Activated CD4-positive, alpha-beta T cell treated with anti-CD3 and anti-CD28 coated beads for 36 hours (primary cell): ENCODE results near the gene SUSD3. TPM values are rescaled to one million over a fixed set of nuclear protein-coding genes. Genes with fewer than 3 reads are reported as not detected.
"Not testable (repeated sequence)": the region's sequence is repeated elsewhere in the genome, so short reads cannot be mapped to it uniquely, and the experiment has no call there.

Experiments
- ATAC-seq: fragments of 200-7000 bp; cut with Tn5 transposase; one replicate; pipeline ENCODE4 v1.10.0; 2021; ENCODE audit warnings: mild to moderate bottlenecking, moderate library complexity
- CTCF ChIA-PET: fragments of 350-600 bp; sonication (Branson Sonifier 250); formaldehyde crosslinking; loops from one replicate; lab custom pipeline; 2021; ENCODE audit warnings: antibody characterized with exemption; lab: Charles Lee
- POLR2A ChIA-PET: fragments of 350-600 bp; sonication (Branson Sonifier 250); formaldehyde crosslinking; loops from one replicate; lab custom pipeline; 2021; ENCODE audit warnings: antibody characterized with exemption, inconsistent platforms; lab: Charles Lee
- DNase-seq: peaks from one replicate; pipeline ENCODE4 v3.0.0-alpha.2; 2020
- H3K27ac Mint-ChIP-seq: one replicate; pipeline ENCODE4 v1.8.0; 2021; ENCODE audit warnings: mixed read lengths
- H3K27me3 Mint-ChIP-seq: one replicate; pipeline ENCODE4 v1.8.0; 2021; ENCODE audit warnings: mixed read lengths
- H3K36me3 Mint-ChIP-seq: one replicate; pipeline ENCODE4 v1.8.0; 2021; ENCODE audit warnings: low read depth, mixed read lengths
- H3K4me1 Mint-ChIP-seq: one replicate; pipeline ENCODE4 v1.8.0; 2021; ENCODE audit warnings: mixed read lengths
- H3K4me3 Mint-ChIP-seq: one replicate; pipeline ENCODE4 v1.8.0; 2021; ENCODE audit warnings: mild to moderate bottlenecking, moderate library complexity, mixed read lengths
- H3K9me3 Mint-ChIP-seq: one replicate; pipeline ENCODE4 v1.8.0; 2021; ENCODE audit warnings: low read depth, mixed read lengths
- intact Hi-C, 2 experiments: fragments of 100-400 bp; cut with DNase I in 1 of 2; cut with micrococcal nuclease in 1 of 2; formaldehyde crosslinking; loops; one replicate each; pipeline versions ENCODE4 v1.14.2 to v1.15.1; 2022 to 2024; cut with DNase I, micrococcal nuclease
- total RNA-seq, 2 experiments: library from RNA; stranded (reverse); gene quantifications; one replicate each; pipeline ENCODE4 v1.2.3, GENCODE V29; 2021

SUSD3 gene
- total RNA-seq, 2 experiments from 2014 or later, result 51.4 to 57.9 TPM

GRCh38 chr9:93101086-93101485 lies 42.6 kb downstream of the SUSD3 start:
- peak; percentile 1 for DNase-seq
- POLR2A ChIA-PET, result interaction anchor here (0.6 kb wide), 1 partner anchor 45 kb away, joined by 7 read pairs; no protein-coding TSS in a partner anchor
- ATAC-seq, H3K4me3 Mint-ChIP-seq, intact Hi-C loops, H3K27me3 Mint-ChIP-seq, H3K27ac Mint-ChIP-seq: not testable (repeated sequence)
- peaks cover 25% of the 10 kb centered on the region for H3K36me3 Mint-ChIP-seq
- H3K9me3 Mint-ChIP-seq, result peaks cover 13% of the 10 kb centered on the region
- CTCF ChIA-PET, result interaction anchor here (1.1 kb wide), 1 partner anchor 8 kb away, joined by 3 read pairs; no protein-coding TSS in a partner anchor
- H3K4me1 Mint-ChIP-seq, result peaks cover 64% of the 10 kb centered on the region

GRCh38 chr9:93105620-93106019 lies 47.1 kb downstream of the SUSD3 start:
- Mint-ChIP-seq H3K4me1 (peaks cover 62% of the 10 kb centered on the region), H3K4me3 (no peak overlapping the region), H3K36me3 (peaks cover 28% of the 10 kb centered on the region), H3K27me3 (no peaks in the 10 kb centered on the region), H3K27ac (no peak overlapping the region), H3K9me3 (peaks cover 13% of the 10 kb centered on the region)
- ChIA-PET CTCF (interaction anchor here (1.3 to 6.9 kb wide), 5 partner anchors 11 to 102 kb away, joined by 3 to 40 read pairs (median 5); no protein-coding TSS in a partner anchor), POLR2A (no interaction called here)
- DNase-seq (no peak), ATAC-seq (no peak)
- intact Hi-C loops, result loop anchor here in 1 of 2 experiments (5.0 kb wide), 1 partner anchor 52 kb away; no protein-coding TSS in a partner anchor

- intact Hi-C loops, result loop anchor here in 1 of 2 experiments (5.0 kb wide), 1 partner anchor 50 kb away; no protein-coding TSS in a partner anchor
- H3K9me3 Mint-ChIP-seq, result peaks cover 11% of the 10 kb centered on the region
- no peak overlapping the region for H3K27ac Mint-ChIP-seq
- CTCF ChIA-PET, result interaction anchor here (0.8 to 6.9 kb wide), 9 partner anchors 10 to 460 kb away, joined by 3 to 40 read pairs (median 3); no protein-coding TSS in a partner anchor
- ATAC-seq (no peak), DNase-seq (no peak)
- POLR2A ChIA-PET, result interaction anchor here (0.7 kb wide), 2 partner anchors 9 to 114 kb away, joined by 3 to 5 read pairs; no protein-coding TSS in a partner anchor
- no peaks in the 10 kb centered on the region for H3K27me3 Mint-ChIP-seq
- peaks cover 57% of the 10 kb centered on the region for H3K4me1 Mint-ChIP-seq
- peaks cover 29% of the 10 kb centered on the region for H3K36me3 Mint-ChIP-seq
- no peak overlapping the region for H3K4me3 Mint-ChIP-seq
These were observed 48.8 kb downstream of the SUSD3 start for GRCh38 chr9:93107151-93107824.

GRCh38 chr9:93107825-93108161 lies 49.3 kb downstream of the SUSD3 start:
- Mint-ChIP-seq H3K27me3 (no peaks in the 10 kb centered on the region), H3K9me3 (peaks cover 11% of the 10 kb centered on the region), H3K4me1 (peaks cover 53% of the 10 kb centered on the region), H3K36me3 (peaks cover 29% of the 10 kb centered on the region), H3K4me3 (no peak overlapping the region), H3K27ac (peak overlapping the region; percentile 58)
- intact Hi-C loops, result loop anchor here (2.0 to 5.0 kb wide), 2 partner anchors 47 to 50 kb away; no protein-coding TSS in a partner anchor
- no peak for DNase-seq
- ChIA-PET POLR2A (interaction anchor here (0.7 kb wide), 1 partner anchor 10 kb away, joined by 3 read pairs; no protein-coding TSS in a partner anchor), CTCF (interaction anchor here (0.7 to 6.9 kb wide), 10 partner anchors 10 to 459 kb away, joined by 3 to 40 read pairs (median 4); no protein-coding TSS in a partner anchor)
- peak; percentile 17 for ATAC-seq

- ChIA-PET CTCF (interaction anchor here (0.5 to 6.9 kb wide), 47 partner anchors 7 to 458 kb away, joined by 3 to 40 read pairs (median 4); partner anchors contain the start of genes FAM120AOS, FGD3 and NINJ1), POLR2A (interaction anchor here (0.6 kb wide), 1 partner anchor 111 kb away, joined by 10 read pairs; no protein-coding TSS in a partner anchor)
- peaks cover 11% of the 10 kb centered on the region for H3K9me3 Mint-ChIP-seq
- H3K27me3 Mint-ChIP-seq, result no peaks in the 10 kb centered on the region
- H3K4me1 Mint-ChIP-seq, result peaks cover 49% of the 10 kb centered on the region
- H3K36me3 Mint-ChIP-seq, result peaks cover 28% of the 10 kb centered on the region
- no peak overlapping the region for H3K4me3 Mint-ChIP-seq
- peak; percentile 81 for DNase-seq
- ATAC-seq, result peak; percentile 92
- peak overlapping the region; percentile 80 for H3K27ac Mint-ChIP-seq
- intact Hi-C loops, result loop anchor here (1.0 to 5.0 kb wide), 3 partner anchors 46 to 194 kb away; no protein-coding TSS in a partner anchor
These were observed 50.0 kb downstream of the SUSD3 start for GRCh38 chr9:93108291-93109041.

- no peak overlapping the region for H3K27ac Mint-ChIP-seq
- no peaks in the 10 kb centered on the region for H3K9me3 Mint-ChIP-seq
- H3K36me3 Mint-ChIP-seq, result peaks cover 14% of the 10 kb centered on the region
- ChIA-PET CTCF (interaction anchor here (0.6 to 6.9 kb wide), 8 partner anchors 9 to 249 kb away, joined by 3 to 40 read pairs (median 8); partner anchors contain the start of genes CARD19 and NINJ1), POLR2A (no interaction called here)
- ATAC-seq, result no peak
- DNase-seq, result no peak
- no peaks in the 10 kb centered on the region for H3K27me3 Mint-ChIP-seq
- H3K4me3 Mint-ChIP-seq, result no peak overlapping the region
- H3K4me1 Mint-ChIP-seq, result peaks cover 38% of the 10 kb centered on the region
- intact Hi-C loops, result no loop called here
These were observed 51.9 kb downstream of the SUSD3 start for GRCh38 chr9:93110311-93110855.

GRCh38 chr9:93111001-93111370 lies 52.5 kb downstream of the SUSD3 start:
- ChIA-PET CTCF (no interaction called here), POLR2A (no interaction called here)
- Mint-ChIP-seq H3K27ac (no peak overlapping the region), H3K36me3 (peaks cover 14% of the 10 kb centered on the region), H3K4me1 (peaks cover 33% of the 10 kb centered on the region), H3K27me3 (no peaks in the 10 kb centered on the region), H3K9me3 (no peaks in the 10 kb centered on the region), H3K4me3 (no peak overlapping the region)
- ATAC-seq (no peak), DNase-seq (no peak)
- intact Hi-C loops, result no loop called here

GRCh38 chr9:93111371-93112115 lies 53.0 kb downstream of the SUSD3 start:
- H3K27ac Mint-ChIP-seq, result no peak overlapping the region
- CTCF ChIA-PET, result interaction anchor here (0.6 to 1.7 kb wide), 3 partner anchors 8 to 191 kb away, joined by 3 to 5 read pairs (median 4); no protein-coding TSS in a partner anchor

GRCh38 chr9:93112116-93112863 lies 53.8 kb downstream of the SUSD3 start:
- ATAC-seq (no peak), DNase-seq (no peak)
- no peaks in the 10 kb centered on the region for H3K27me3 Mint-ChIP-seq
- no peak overlapping the region for H3K4me3 Mint-ChIP-seq
- H3K4me1 Mint-ChIP-seq, result peaks cover 23% of the 10 kb centered on the region
- no peaks in the 10 kb centered on the region for H3K9me3 Mint-ChIP-seq
- peaks cover 14% of the 10 kb centered on the region for H3K36me3 Mint-ChIP-seq
- H3K27ac Mint-ChIP-seq, result no peak overlapping the region
- ChIA-PET POLR2A (no interaction called here), CTCF (interaction anchor here (0.6 to 1.7 kb wide), 3 partner anchors 8 to 504 kb away, joined by 3 to 5 read pairs (median 4); no protein-coding TSS in a partner anchor)
- intact Hi-C loops, result no loop called here

More at GRCh38 chr9:93111371-93112115, 53.0 kb downstream of the SUSD3 start:
- DNase-seq, result peak; percentile 51
- Mint-ChIP-seq H3K4me1 (peaks cover 31% of the 10 kb centered on the region), H3K27me3 (no peaks in the 10 kb centered on the region), H3K4me3 (no peak overlapping the region), H3K9me3 (no peaks in the 10 kb centered on the region), H3K36me3 (peaks cover 14% of the 10 kb centered on the region)
- POLR2A ChIA-PET, result no interaction called here
- ATAC-seq, result peak; percentile 34
- intact Hi-C loops, result no loop called here
